Endothelial cell of umbilical vein (primary cell): Measurements from ENCODE around the gene ULBP2. TPM values are rescaled to one million over a fixed set of nuclear protein-coding genes. Genes with fewer than 3 reads are reported as not detected.

Source experiments
- BruUV-seq: library from RNA; stranded (reverse); fragments of 400-500 nt; replicated peaks from 2 replicates; lab custom pipeline; 2021; lab: Mats Ljungman, UMichigan
- CTCF ChIA-PET: fragments of 300-600, 350-600 bp; sonication (Branson Sonifier 250); formaldehyde crosslinking; loops from one replicate; lab custom pipeline; 2021; ENCODE audit warnings: antibody characterized with exemption, inconsistent platforms; lab: Charles Lee
- POLR2A ChIA-PET: fragments of 300-600, 350-600 bp; sonication (Branson Sonifier 250); formaldehyde crosslinking; loops from one replicate; lab custom pipeline; 2021; ENCODE audit warnings: antibody characterized with exemption, inconsistent platforms; lab: Charles Lee
- DNase-seq: peaks from one replicate; pipeline ENCODE4 v3.0.0-alpha.2; 2011; ENCODE audit warnings: low read depth, low spot score
- FAIRE-seq: peaks from 2 replicates; lab custom pipeline; 2011; peaks lifted over from hg19 to GRCh38; lab: Jason Lieb, UNC
- H2AFZ ChIP-seq: 2 replicates; pipeline ENCODE4 v1.6.0; 2012; ENCODE audit warnings: low read depth, low read length, control low read depth, inconsistent platforms
- H3K27ac ChIP-seq: 2 replicates; pipeline ENCODE4 v1.5.1; 2011; ENCODE audit warnings: low read depth, mild to moderate bottlenecking, control low read depth, low read length, moderate library complexity; ENCODE audit not compliant: insufficient read depth
- H3K27me3 ChIP-seq, 2 experiments: 2 replicates each; pipeline versions ENCODE4 v1.6.0 to v1.6.1; 2011; ENCODE audit warnings: low read length in 2 of 2, mixed read lengths in 1 of 2; ENCODE audit not compliant: control insufficient read depth in 2 of 2, insufficient read depth in 2 of 2
- H3K36me3 ChIP-seq, 2 experiments: 2 replicates in 1 of 2; 3 replicates in 1 of 2; pipeline ENCODE4 v1.5.1; 2011; ENCODE audit warnings: low read length in 2 of 2, mild to moderate bottlenecking in 1 of 2, moderate library complexity in 1 of 2; ENCODE audit not compliant: control insufficient read depth in 2 of 2, insufficient read depth in 2 of 2; ENCODE audit errors: extremely low read depth in 1 of 2
- H3K4me1 ChIP-seq: 3 replicates; pipeline ENCODE4 v1.5.1; 2011; ENCODE audit warnings: mild to moderate bottlenecking, low read length; ENCODE audit not compliant: control insufficient read depth, insufficient read depth; ENCODE audit errors: extremely low read depth
- H3K4me2 ChIP-seq: 2 replicates; pipeline ENCODE4 v1.6.1; 2011; ENCODE audit warnings: low read length, control low read depth, mixed read lengths; ENCODE audit not compliant: insufficient read depth
- H3K4me3 ChIP-seq, 3 experiments: fragments of 200-600 bp in 1 of 3; sonication (generic), shearing (Covaris generic) in 1 of 3; replicated peaks in 1 of 3; 2 replicates each; pipeline ENCODE4 v1.5.1; 2011 to 2016; ENCODE audit warnings: control low read depth in 3 of 3, low read length in 3 of 3, mild to moderate bottlenecking in 2 of 3, inconsistent platforms in 1 of 3, low read depth in 1 of 3, moderate library complexity in 1 of 3; ENCODE audit not compliant: insufficient read depth in 1 of 3
- H3K79me2 ChIP-seq: 2 replicates; pipeline ENCODE4 v1.6.0; 2012; ENCODE audit warnings: low read length, inconsistent platforms; ENCODE audit not compliant: control insufficient read depth, insufficient read depth
- H3K9ac ChIP-seq: replicated peaks from 2 replicates; pipeline ENCODE3; 2011; ENCODE audit warnings: low read length, control low read depth; ENCODE audit not compliant: insufficient read depth; ENCODE audit errors: extremely low read depth
- H3K9me1 ChIP-seq: replicated peaks from 3 replicates; pipeline ENCODE4 v1.6.0; 2011; ENCODE audit warnings: mild to moderate bottlenecking, low read length; ENCODE audit not compliant: control insufficient read depth, insufficient read depth; ENCODE audit errors: extremely low read depth
- H3K9me3 ChIP-seq: replicated peaks from 2 replicates; pipeline ENCODE4 v1.5.1; 2012; ENCODE audit warnings: low read length, inconsistent platforms; ENCODE audit not compliant: control insufficient read depth, insufficient read depth
- H4K20me1 ChIP-seq: replicated peaks from 2 replicates; pipeline ENCODE3; 2011; ENCODE audit warnings: mild to moderate bottlenecking, low read length; ENCODE audit not compliant: control insufficient read depth, insufficient read depth; ENCODE audit errors: extremely low read depth
- EZH2 ChIP-seq: IDR thresholded peaks from 2 replicates; pipeline ENCODE4 v1.6.1; 2012; ENCODE audit warnings: borderline replicate concordance, low read depth, mild to moderate bottlenecking, moderate library complexity, low read length, inconsistent platforms; ENCODE audit not compliant: severe bottlenecking
- FOS ChIP-seq: IDR thresholded peaks from 2 replicates; pipeline ENCODE4 v1.6.1; 2011; ENCODE audit warnings: mild to moderate bottlenecking, low read length, moderate library complexity, borderline replicate concordance; ENCODE audit not compliant: insufficient read depth
- JUN ChIP-seq: IDR thresholded peaks from 2 replicates; pipeline ENCODE4 v1.6.1; 2011; ENCODE audit warnings: borderline replicate concordance, low read depth; ENCODE audit not compliant: insufficient read length, insufficient read depth
- dilution Hi-C: fragments of 300-500 bp; cut with MboI; formaldehyde crosslinking; loops from one replicate; pipeline ENCODE4 v1.15.0; 2019; ENCODE audit warnings: low sequenced_read_pairs; ENCODE audit not compliant: extremely low pct_ligation_motif_present
- intact Hi-C: fragments of 100-400 bp; cut with micrococcal nuclease; formaldehyde crosslinking; loops from one replicate; pipeline ENCODE4 v1.10.0; 2022
- polyA plus RNA-seq, 4 experiments: library from polyadenylated mRNA; depleted of rRNA in 3 of 4; stranded (reverse) in 3 of 4; unstranded in 1 of 4; fragments of >200 nt; gene quantifications; 2 replicates each; pipeline versions ENCODE4 v1.2.1 to v1.2.3, GENCODE V29; 2011 to 2012; ENCODE audit warnings: missing spikeins in 1 of 4
- total RNA-seq: library from RNA; stranded (reverse); gene quantifications from 2 replicates; pipeline ENCODE4 v1.2.3, GENCODE V29; 2021
- TF ChIP-seq, protein P1 (sequence below): IDR thresholded peaks from 2 replicates; pipeline ENCODE4 v1.6.1; 2011; ENCODE audit not compliant: insufficient read depth, insufficient read length

The ULBP2 gene
- total and polyA plus RNA-seq, 2 donors (not counting 3 experiments of a cell fraction or from before 2014, with no cell fraction given) = 7.0 to 22.8 TPM

DNA sequence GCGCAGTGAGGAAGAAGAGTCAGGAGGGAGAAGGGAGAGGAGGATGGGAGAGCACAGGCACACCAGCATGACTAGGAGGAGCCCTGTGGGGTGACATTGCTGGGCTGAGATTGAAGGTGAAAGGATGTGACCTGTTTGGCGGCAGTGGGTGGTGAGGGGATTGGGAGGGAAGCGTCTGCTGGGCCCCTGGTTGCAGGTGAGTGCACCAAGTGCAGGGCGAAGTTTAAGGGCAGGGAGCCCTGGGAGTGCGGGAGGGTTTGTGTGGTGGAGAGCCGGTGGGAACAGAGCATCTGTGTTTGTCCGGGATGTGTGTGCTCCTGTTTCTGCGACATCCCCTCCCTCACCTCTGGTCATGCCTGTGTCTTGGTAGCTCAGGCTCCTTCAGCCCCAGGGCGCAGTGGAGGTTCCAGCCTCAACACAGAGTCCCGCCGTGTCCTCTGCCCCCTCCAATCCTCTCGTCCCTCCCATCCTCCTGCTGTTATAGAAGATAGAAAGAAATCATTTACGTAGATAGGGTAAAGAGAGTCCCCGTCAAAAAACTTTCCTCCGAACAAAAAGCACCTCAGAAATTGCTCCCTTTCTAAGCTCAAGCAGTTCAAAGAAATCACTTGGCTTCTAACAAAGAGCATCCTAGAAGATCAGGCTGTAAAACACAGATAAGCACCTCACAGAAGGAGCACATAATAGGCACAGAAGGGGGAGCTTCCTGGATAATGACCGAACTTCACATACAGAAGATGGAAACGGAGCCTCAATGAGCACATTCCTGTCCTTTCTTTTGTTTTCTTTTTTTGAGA lies 46.9 kb downstream of the ULBP2 start:
- no peaks in the 10 kb centered on the region for H3K79me2 ChIP-seq
- H3K4me2 ChIP-seq = no peak overlapping the region
- peaks cover 86 to 88% of the 10 kb centered on the region in 2 experiments for H3K27me3 ChIP-seq
- intact Hi-C loops (no loop called here), dilution Hi-C loops (no loop called here)
- no peaks in the 10 kb centered on the region for H3K9me3 ChIP-seq
- TF ChIP-seq JUN (no peak), EZH2 (no peak), FOS (no peak)
- TF ChIP-seq, protein P1, sequence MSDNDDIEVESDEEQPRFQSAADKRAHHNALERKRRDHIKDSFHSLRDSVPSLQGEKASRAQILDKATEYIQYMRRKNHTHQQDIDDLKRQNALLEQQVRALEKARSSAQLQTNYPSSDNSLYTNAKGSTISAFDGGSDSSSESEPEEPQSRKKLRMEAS = no peak
- no peaks in the 10 kb centered on the region for H3K9me1 ChIP-seq
- no peak for FAIRE-seq
- no peak for DNase-seq
- H3K27ac ChIP-seq = no peak overlapping the region
- H3K4me3 ChIP-seq = no peak overlapping the region
- H2AFZ ChIP-seq = no peak overlapping the region
- CTCF ChIA-PET = no interaction called here
- no peaks in the 10 kb centered on the region for H4K20me1 ChIP-seq
- no peak overlapping the region for H3K9ac ChIP-seq
- peaks cover 6% of the 10 kb centered on the region for H3K4me1 ChIP-seq
- POLR2A ChIA-PET = no interaction called here
- H3K36me3 ChIP-seq = no peaks in the 10 kb centered on the region
- no TSS peak for BruUV-seq

DNA sequence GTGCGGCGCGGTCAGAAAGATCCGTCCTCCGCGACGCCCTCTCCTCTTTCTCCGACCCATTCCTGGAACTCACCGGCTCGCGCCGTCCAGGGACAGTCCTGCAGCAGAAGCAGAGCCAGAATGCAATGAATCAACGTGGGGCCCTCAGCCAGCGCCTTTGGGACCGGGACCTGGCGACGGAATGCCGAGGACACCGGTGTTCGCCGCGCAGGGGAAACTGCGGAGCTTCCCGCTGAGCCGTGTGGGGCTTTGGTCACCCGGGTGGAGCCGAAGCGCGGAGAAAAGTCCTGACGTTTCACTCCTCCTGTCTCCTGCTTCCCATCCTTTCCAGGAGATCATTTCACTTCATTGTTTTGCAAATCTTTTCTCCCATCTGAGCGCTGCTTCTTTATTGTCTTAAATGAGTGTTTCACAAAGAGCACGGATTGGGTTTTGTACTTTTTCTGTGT lies 48.4 kb downstream of the ULBP2 start:
- ChIA-PET POLR2A (no interaction called here), CTCF (no interaction called here)
- Histone ChIP-seq H3K79me2 (no peaks in the 10 kb centered on the region), H3K27ac (no peak overlapping the region), H3K4me3 (no peak overlapping the region), H3K27me3 (peaks cover 82 to 88% of the 10 kb centered on the region in 2 experiments), H3K4me2 (peak overlapping the region; percentile 24), H3K4me1 (peaks cover 6% of the 10 kb centered on the region), H3K36me3 (no peaks in the 10 kb centered on the region), H2AFZ (no peak overlapping the region), H3K9me3 (no peaks in the 10 kb centered on the region), H3K9me1 (no peaks in the 10 kb centered on the region), H3K9ac (no peak overlapping the region), H4K20me1 (no peaks in the 10 kb centered on the region)
- no TSS peak for BruUV-seq
- FAIRE-seq (no peak), DNase-seq (no peak)
- intact Hi-C loops = no loop called here
- TF ChIP-seq FOS (no peak), EZH2 (peak; percentile 99)
- dilution Hi-C loops = no loop called here
